Fibroblast of the conjunctiva (primary cell): ENCODE data around the gene SMIM23.

ENCODE experiments used
- DNase-seq: peaks from one replicate; pipeline ENCODE4 v3.0.0-alpha.2; 2010; ENCODE audit warnings: low read depth

The SMIM23 gene

GRCh38 chr5:171816666-171817065 is 31.0 kb downstream of the SMIM23 start:
- DNase-seq, result no peak

- no peak for DNase-seq
Observed at GRCh38 chr5:171820561-171820960, 34.9 kb downstream of the SMIM23 start.

GRCh38 chr5:171821286-171821685 is 35.7 kb downstream of the SMIM23 start:
- no peak for DNase-seq

DNA sequence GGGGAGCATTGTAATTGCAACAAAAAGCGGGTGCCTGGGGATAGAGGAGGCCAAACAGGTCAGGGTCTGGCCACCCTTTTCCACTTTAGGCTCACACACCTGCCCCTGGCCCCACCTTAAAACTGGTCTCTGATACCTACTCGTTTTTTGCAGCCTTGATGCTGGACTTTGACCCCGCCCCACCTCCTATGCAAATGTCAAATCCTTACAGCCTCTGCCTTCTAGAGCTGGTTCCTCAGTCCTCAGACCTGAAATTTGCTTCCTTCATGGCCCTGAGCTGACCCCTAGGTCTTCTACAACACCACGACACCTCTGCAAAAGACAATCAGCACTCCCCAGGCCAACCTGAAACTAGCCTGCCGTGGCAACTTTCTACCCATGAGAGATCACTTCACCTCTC is 37.7 kb downstream of the SMIM23 start:
- DNase-seq, result no peak

DNA sequence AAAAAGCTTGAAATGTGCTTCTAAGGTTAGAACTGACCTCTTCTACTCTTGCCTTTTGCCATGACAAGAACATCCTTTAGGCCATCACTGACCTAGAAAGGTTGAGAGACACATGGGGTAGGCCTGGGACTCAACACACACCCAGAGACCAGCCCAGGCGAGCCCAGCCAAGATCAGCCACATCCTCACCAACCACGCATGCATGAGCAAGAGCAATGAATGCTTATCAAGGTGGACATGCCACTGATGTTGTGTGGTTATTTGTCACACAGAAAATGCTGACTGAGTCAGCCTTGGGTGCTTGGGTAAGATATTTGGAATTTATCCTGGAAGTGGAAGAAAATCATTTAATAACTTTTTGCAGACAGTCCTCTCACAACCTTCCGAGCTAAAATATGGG is 39.4 kb downstream of the SMIM23 start:
- no peak for DNase-seq

DNA sequence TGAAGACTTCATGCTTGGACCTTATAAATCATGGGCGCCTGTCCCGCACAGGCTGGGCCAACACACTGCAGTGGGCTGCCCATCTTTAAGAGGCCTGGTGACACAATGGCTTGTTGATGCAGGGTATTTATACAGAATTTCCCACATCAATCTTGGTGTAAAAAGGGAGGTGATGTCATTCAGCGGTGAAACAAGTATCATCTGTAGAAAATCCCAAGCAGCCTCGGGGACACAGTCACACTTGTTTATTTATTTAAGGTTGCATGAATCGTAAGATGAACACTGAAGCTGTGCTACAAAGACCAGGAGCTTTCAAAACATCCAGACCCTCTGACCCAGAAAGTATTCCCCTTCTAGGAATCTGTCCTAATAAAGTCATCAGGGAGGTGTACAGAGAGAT is 40.5 kb downstream of the SMIM23 start:
- DNase-seq, result no peak

DNA sequence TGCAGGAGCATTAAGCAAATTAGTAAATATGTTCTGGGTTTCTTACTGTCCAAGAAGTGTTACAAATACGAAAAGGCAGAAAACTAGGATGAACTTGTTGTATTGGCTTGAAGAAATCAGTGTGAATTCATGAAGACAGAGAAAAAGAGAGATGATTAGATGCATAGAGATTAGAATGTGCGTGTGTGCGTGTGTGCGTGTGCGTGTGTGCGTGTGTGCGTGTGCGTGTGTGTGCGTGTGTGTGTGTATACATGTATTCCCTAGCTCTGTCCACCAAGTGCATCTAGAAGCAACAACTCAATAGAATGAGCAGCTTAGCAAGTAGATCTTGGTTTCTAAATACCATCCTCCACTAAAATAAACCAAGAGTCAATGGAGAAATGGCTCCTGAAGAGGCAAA is 41.5 kb downstream of the SMIM23 start:
- DNase-seq, result no peak

DNA sequence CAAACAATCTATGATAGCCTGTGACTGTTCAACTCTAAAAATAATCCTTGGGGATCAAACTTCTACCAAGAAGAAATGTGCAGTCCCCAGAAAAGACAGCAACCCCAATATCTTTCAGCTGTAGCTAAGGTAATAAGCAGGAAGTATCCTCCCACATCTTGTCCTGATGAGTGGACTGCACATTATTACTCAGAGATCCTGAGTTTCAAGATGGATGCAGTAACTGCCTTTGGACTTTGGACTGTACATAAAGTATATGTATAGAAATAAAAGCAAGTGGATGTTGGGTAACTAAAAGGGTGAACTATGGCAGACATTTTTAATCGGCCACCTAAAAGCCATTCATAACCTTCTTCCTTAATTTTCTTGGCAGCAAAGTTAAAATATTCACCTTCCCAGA is 45.1 kb downstream of the SMIM23 start:
- no peak for DNase-seq

DNA sequence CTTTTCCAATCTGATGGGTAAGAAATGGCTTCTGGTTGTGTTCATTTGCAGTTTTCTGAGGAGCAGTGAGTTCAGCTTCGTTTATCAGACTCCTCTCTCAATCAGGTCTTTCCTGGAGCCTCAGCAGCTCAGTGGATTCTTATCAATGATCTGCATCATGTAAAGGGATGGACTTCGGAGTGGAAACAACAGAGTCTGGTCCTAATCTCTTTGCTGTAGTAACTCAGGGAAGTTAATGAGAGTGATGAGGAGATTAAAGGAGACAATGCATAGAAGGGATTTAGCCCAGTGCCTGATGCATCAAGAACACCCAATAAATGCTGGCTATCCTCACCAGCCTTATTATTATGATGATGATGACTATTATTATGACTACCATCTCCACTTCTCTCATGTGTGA is 47.2 kb downstream of the SMIM23 start:
- no peak for DNase-seq

DNA sequence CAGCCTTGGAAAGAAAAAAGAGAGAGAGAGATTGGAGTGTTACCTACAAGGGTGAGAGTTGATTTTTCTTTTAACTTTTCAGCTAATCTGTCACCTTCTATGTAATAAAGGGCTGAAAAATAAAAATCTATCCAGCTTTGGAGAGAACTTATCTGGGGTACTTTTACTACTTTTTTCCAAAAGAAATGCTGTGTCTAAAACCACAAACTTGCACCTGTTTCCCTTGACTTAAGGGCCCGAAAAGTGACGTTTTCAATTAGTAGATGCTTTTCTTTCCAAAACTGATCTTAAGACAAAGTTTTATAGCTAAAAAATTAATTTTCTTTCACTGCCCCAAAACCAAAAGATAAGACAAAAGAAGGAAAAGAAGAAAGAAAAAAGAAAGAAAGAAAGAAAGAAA is 48.8 kb downstream of the SMIM23 start:
- DNase-seq, result no peak

- no peak for DNase-seq
Observed at GRCh38 chr5:171835066-171835465, 49.4 kb downstream of the SMIM23 start.

GRCh38 chr5:171837522-171837921 is 51.9 kb downstream of the SMIM23 start:
- DNase-seq, result no peak

DNA sequence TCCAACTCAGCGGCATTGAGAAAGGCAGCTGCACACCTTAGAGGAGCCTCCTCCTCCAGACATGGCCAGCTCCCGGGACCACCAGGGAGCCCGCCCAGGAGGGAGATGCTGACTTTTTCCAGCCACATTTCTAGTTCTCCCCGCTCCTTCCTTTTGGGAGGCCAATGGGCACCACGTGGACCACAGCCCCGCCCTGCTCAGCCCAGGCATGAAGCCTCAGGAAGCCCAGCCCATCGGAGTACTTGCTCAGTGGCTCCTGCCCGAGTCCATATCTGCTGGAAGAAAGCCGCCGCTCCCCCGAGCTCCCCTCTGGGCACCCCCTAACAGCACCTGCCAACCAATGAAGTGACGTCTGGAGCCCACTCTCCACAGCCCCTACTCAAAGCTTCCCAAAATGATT is 52.4 kb downstream of the SMIM23 start:
- no peak for DNase-seq

- DNase-seq, result no peak
Observed at GRCh38 chr5:171839112-171839511, 53.5 kb downstream of the SMIM23 start.

DNA sequence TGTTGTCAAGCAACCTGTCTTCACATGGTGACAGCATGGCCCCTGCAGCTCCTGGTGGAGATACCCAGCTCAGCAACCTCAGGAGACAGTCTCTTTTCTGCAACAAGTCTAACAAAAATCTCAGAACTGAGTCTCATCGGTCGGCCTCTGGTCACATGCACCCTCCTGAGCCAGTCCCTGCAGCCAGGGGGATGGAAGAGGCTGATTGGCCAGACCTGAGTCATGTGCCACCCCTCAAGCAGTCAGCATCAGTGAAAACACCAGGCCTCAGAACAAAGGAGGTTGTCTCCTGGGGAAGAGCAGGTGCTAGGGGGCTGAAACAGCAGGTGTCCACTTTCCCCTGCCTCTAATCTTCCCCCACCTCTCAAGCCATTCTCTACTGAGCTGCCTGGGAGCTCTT is 54.4 kb downstream of the SMIM23 start:
- no peak for DNase-seq
